Esophagus muscularis mucosa (tissue), 4 donors: ENCODE measurements around the gene ACSBG1. TPM values are rescaled to one million over a fixed set of nuclear protein-coding genes. Genes with fewer than 3 reads are reported as not detected.

Source experiments
- DNase-seq: peaks from one replicate; pipeline ENCODE4 v3.0.0-alpha.2; 2017; ENCODE audit errors: extremely low spot score
- H3K27ac ChIP-seq, 4 donors: fragments of 200-600 bp; sonication (generic); replicated peaks in 1 of 4; 1 replicate in 3 of 4; 2 replicates in 1 of 4; pipeline ENCODE4 v1.5.1; 2016 to 2019; ENCODE audit warnings: mild to moderate bottlenecking in 1 of 4
- H3K27me3 ChIP-seq, 4 donors: fragments of 200-600 bp; sonication (generic); one replicate each; pipeline versions ENCODE4 v1.5.1 to v1.6.0; 2016 to 2019
- H3K36me3 ChIP-seq, 4 donors: fragments of 200-600 bp; sonication (generic); one replicate each; pipeline ENCODE4 v1.5.1; 2016 to 2019
- H3K4me1 ChIP-seq, 4 donors: fragments of 200-600 bp; sonication (generic); one replicate each; pipeline ENCODE4 v1.5.1; 2016 to 2019
- H3K4me3 ChIP-seq, 4 donors: fragments of 200-600 bp; sonication (generic); 1 replicate in 2 of 4; 2 replicates in 2 of 4; pipeline ENCODE4 v1.5.1; 2016 to 2019; ENCODE audit warnings: mild to moderate bottlenecking in 4 of 4, moderate library complexity in 1 of 4
- H3K9me3 ChIP-seq, 4 donors: fragments of 200-600 bp; sonication (generic); 1 replicate in 3 of 4; 2 replicates in 1 of 4; pipeline ENCODE4 v1.5.1; 2016 to 2019
- CTCF ChIP-seq, 3 experiments: fragments of 200-600 bp in 2 of 3; fragments of 450-650 bp in 1 of 3; sonication (generic) in 2 of 3; IDR thresholded peaks; one replicate each; pipeline ENCODE4 v1.5.1; 2017 to 2019; ENCODE audit warnings: antibody characterized with exemption in 3 of 3, mild to moderate bottlenecking in 2 of 3, moderate library complexity in 1 of 3
- EP300 ChIP-seq: sonication (generic); formaldehyde crosslinking; IDR thresholded peaks from one replicate; pipeline ENCODE4 v1.6.1; 2017; ENCODE audit warnings: antibody characterized with exemption
- POLR2A ChIP-seq: fragments of 450-650 bp; IDR thresholded peaks from one replicate; pipeline ENCODE4 v1.6.1; 2017; ENCODE audit warnings: antibody characterized with exemption, moderate library complexity, mild to moderate bottlenecking, low read depth
- POLR2AphosphoS5 ChIP-seq, 2 donors: sonication (generic); formaldehyde crosslinking; IDR thresholded peaks; one replicate each; pipeline ENCODE4 v1.6.1; 2017; ENCODE audit warnings: antibody characterized with exemption in 2 of 2
- WGBS: methylation state at CpG from one replicate; pipeline ENCODE4 v1.1.5; 2018; 5-methylcytosine and 5-hydroxymethylcytosine counted together
- intact Hi-C: fragments of 100-400 bp; cut with DNase I; formaldehyde crosslinking; loops from one replicate; pipeline ENCODE4 v1.15.1; 2023
- total RNA-seq, 4 donors: library from RNA; depleted of rRNA; stranded (reverse); fragments of >200 nt; gene quantifications; one replicate each; pipeline versions ENCODE4 v1.1.0 to v1.2.1, GENCODE V29; 2016

ACSBG1 gene
- total RNA-seq, 4 donors from 2014 or later, result 0.33 to 2.5 (median 1.8) TPM

DNA sequence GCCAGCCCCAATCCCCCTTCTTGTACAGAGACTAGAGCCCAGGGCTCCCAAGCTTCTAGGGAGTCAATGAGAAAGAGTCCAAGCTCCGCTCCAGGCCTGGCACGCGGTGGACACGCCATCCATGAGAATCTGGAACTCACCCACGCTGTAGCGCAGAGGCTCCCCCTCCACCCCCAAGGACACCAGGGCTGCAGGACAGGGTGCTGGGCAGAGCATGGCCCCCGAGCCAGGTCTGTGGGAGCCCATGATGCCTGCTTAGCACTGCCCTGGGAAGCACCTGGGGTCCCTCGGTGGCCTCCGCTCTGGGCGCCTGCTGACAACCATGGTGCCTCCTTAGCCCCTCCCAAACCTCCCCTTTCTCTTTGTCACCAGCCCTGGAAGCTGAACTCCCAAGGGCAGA, 28.5 kb downstream of the ACSBG1 start:
- peak overlapping the region in 2 of 4 donors; percentile 7 to 17 for H3K27ac ChIP-seq

GRCh38 chr15:78205337-78205736, 29.0 kb downstream of the ACSBG1 start:
- intact Hi-C loops, result no loop called here
- H3K36me3 ChIP-seq, result no peaks in the 10 kb centered on the region
- peak overlapping the region in 3 of 4 donors; percentile 7 to 39 (median 17) for H3K27ac ChIP-seq
- H3K4me3 ChIP-seq, result no peak overlapping the region
- no peak for DNase-seq
- no peak for TF ChIP-seq EP300
- no peak for TF ChIP-seq CTCF (IDR thresholded peaks at IDR 0.05)
- no peak for TF ChIP-seq POLR2A
- TF ChIP-seq POLR2AphosphoS5 (IDR thresholded peaks at IDR 0.05), result no peak
- no peaks in the 10 kb centered on the region for H3K27me3 ChIP-seq
- H3K9me3 ChIP-seq, result no peaks in the 10 kb centered on the region
- H3K4me1 ChIP-seq, result peaks cover 35 to 42% (median 37%) of the 10 kb centered on the region in 4 donors
- no CpG with 5 or more reads among the region's 1 CpG for WGBS

More for the DNA sequence above, 28.5 kb downstream of the ACSBG1 start:
- Histone ChIP-seq H3K4me3 (no peak overlapping the region), H3K4me1 (peaks cover 37 to 47% (median 40%) of the 10 kb centered on the region in 4 donors), H3K36me3 (no peaks in the 10 kb centered on the region), H3K9me3 (no peaks in the 10 kb centered on the region), H3K27me3 (no peaks in the 10 kb centered on the region)
- intact Hi-C loops, result no loop called here
- TF ChIP-seq CTCF (IDR thresholded peaks at IDR 0.05), result no peak
- TF ChIP-seq POLR2AphosphoS5 (IDR thresholded peaks at IDR 0.05), result no peak
- TF ChIP-seq EP300, result no peak
- no peak for TF ChIP-seq POLR2A
- no peak for DNase-seq
- whole genome bisulfite sequencing, result 98% methylated on average over 8 of the region's 10 CpGs

GRCh38 chr15:78204351-78205309, 29.7 kb downstream of the ACSBG1 start:
- no peak for DNase-seq

More at GRCh38 chr15:78204351-78205309, 29.7 kb downstream of the ACSBG1 start:
- H3K9me3 ChIP-seq, result no peaks in the 10 kb centered on the region
- intact Hi-C loops, result no loop called here
- H3K27me3 ChIP-seq, result no peaks in the 10 kb centered on the region
- H3K4me3 ChIP-seq, result no peak overlapping the region
- TF ChIP-seq EP300 (no peak), CTCF (IDR thresholded peaks at IDR 0.05) (no peak), POLR2AphosphoS5 (IDR thresholded peaks at IDR 0.05) (no peak), POLR2A (no peak)
- peaks cover 28 to 35% (median 32%) of the 10 kb centered on the region in 4 donors for H3K4me1 ChIP-seq
- peak overlapping the region in 3 of 4 donors; percentile 7 to 52 (median 39) for H3K27ac ChIP-seq
- 85% methylated on average over 14 of the region's 17 CpGs for WGBS
- H3K36me3 ChIP-seq, result no peaks in the 10 kb centered on the region
